IgD-negative memory B cell (primary cell): ENCODE measurements around the gene CABLES1. TPM values are rescaled to one million over a fixed set of nuclear protein-coding genes. Genes with fewer than 3 reads are reported as not detected.
"Not testable (repeated sequence)": the region's sequence is repeated elsewhere in the genome, so short reads cannot be mapped to it uniquely, and the experiment has no call there.

ENCODE experiments used
- H3K27ac Mint-ChIP-seq, 3 donors: one replicate each; pipeline ENCODE4 v1.8.0; 2020 to 2022; ENCODE audit warnings: mild to moderate bottlenecking in 3 of 3, mixed read lengths in 3 of 3, moderate library complexity in 1 of 3
- H3K27me3 Mint-ChIP-seq: one replicate; pipeline ENCODE4 v1.8.0; 2021; ENCODE audit warnings: mixed read lengths
- H3K36me3 Mint-ChIP-seq: one replicate; pipeline ENCODE4 v1.8.0; 2020; ENCODE audit warnings: mild to moderate bottlenecking, mixed read lengths
- H3K4me1 Mint-ChIP-seq, 3 donors: one replicate each; pipeline ENCODE4 v1.8.0; 2020 to 2022; ENCODE audit warnings: mixed read lengths in 3 of 3, mild to moderate bottlenecking in 1 of 3
- H3K4me3 Mint-ChIP-seq, 4 donors: one replicate each; pipeline ENCODE4 v1.8.0; 2020 to 2022; ENCODE audit warnings: mild to moderate bottlenecking in 4 of 4, mixed read lengths in 4 of 4, moderate library complexity in 3 of 4
- H3K9me3 Mint-ChIP-seq, 3 donors: one replicate each; pipeline ENCODE4 v1.8.0; 2020 to 2021; ENCODE audit warnings: mixed read lengths in 3 of 3, mild to moderate bottlenecking in 1 of 3
- polyA plus RNA-seq: library from polyadenylated mRNA; unstranded; fragments of 300-500 nt; fragmentation: Illumina TruSeq; gene quantifications from one replicate; pipeline ENCODE4 v1.2.3, GENCODE V29; 2021

CABLES1 gene
- polyA plus RNA-seq, 1 donor from 2014 or later, result 0.30 TPM

GRCh38 chr18:23143016-23143814 lies 7.9 kb downstream of the CABLES1 start:
- Mint-ChIP-seq H3K4me3 (no peak overlapping the region), H3K27me3 (peaks cover 19% of the 10 kb centered on the region), H3K27ac (no peak overlapping the region), H3K4me1 (peaks cover 0 to 5% (median 0%) of the 10 kb centered on the region in 3 donors), H3K9me3 (no peaks in the 10 kb centered on the region), H3K36me3 (no peaks in the 10 kb centered on the region)

- Mint-ChIP-seq H3K9me3 (no peaks in the 10 kb centered on the region), H3K27me3 (peaks cover 14% of the 10 kb centered on the region), H3K4me1 (peaks cover 0 to 5% (median 0%) of the 10 kb centered on the region in 3 donors), H3K27ac (peak overlapping the region in 1 of 3 donors; percentile 44), H3K36me3 (no peaks in the 10 kb centered on the region), H3K4me3 (no peak overlapping the region)
Observed at GRCh38 chr18:23143815-23144261, 8.6 kb downstream of the CABLES1 start.

GRCh38 chr18:23144640-23145039 lies 9.4 kb downstream of the CABLES1 start:
- H3K27ac Mint-ChIP-seq, result no peak overlapping the region
- H3K4me1 Mint-ChIP-seq, result peaks cover 0 to 5% (median 0%) of the 10 kb centered on the region in 3 donors
- H3K36me3 Mint-ChIP-seq, result no peaks in the 10 kb centered on the region
- H3K9me3 Mint-ChIP-seq, result no peaks in the 10 kb centered on the region
- no peak overlapping the region for H3K4me3 Mint-ChIP-seq
- peaks cover 10% of the 10 kb centered on the region for H3K27me3 Mint-ChIP-seq

- Mint-ChIP-seq H3K9me3 (no peaks in the 10 kb centered on the region), H3K4me3 (no peak overlapping the region), H3K4me1 (peaks cover 0 to 5% (median 0%) of the 10 kb centered on the region in 3 donors), H3K27me3 (peaks cover 10% of the 10 kb centered on the region), H3K36me3 (no peaks in the 10 kb centered on the region), H3K27ac (no peak overlapping the region)
Observed at GRCh38 chr18:23145621-23146020, 10.3 kb downstream of the CABLES1 start.

GRCh38 chr18:23146861-23147469 lies 11.7 kb downstream of the CABLES1 start:
- Mint-ChIP-seq H3K9me3 (no peaks in the 10 kb centered on the region), H3K4me1 (peaks cover 0 to 5% (median 0%) of the 10 kb centered on the region in 3 donors), H3K27me3 (peaks cover 6% of the 10 kb centered on the region), H3K36me3 (peaks cover 3% of the 10 kb centered on the region), H3K27ac (peak overlapping the region in 1 of 3 donors; percentile 14), H3K4me3 (no peak overlapping the region)

GRCh38 chr18:23148382-23148781 lies 13.1 kb downstream of the CABLES1 start:
- Mint-ChIP-seq H3K4me3 (no peak overlapping the region), H3K27me3 (peaks cover 9% of the 10 kb centered on the region), H3K4me1 (no peaks in the 10 kb centered on the region), H3K27ac (no peak overlapping the region), H3K9me3 (no peaks in the 10 kb centered on the region), H3K36me3 (peaks cover 3% of the 10 kb centered on the region)

GRCh38 chr18:23149570-23149969 lies 14.3 kb downstream of the CABLES1 start:
- Mint-ChIP-seq H3K4me3 (no peak overlapping the region), H3K27ac (no peak overlapping the region), H3K36me3 (peaks cover 3% of the 10 kb centered on the region), H3K27me3 (peaks cover 9% of the 10 kb centered on the region), H3K9me3 (no peaks in the 10 kb centered on the region), H3K4me1 (no peaks in the 10 kb centered on the region)

- peaks cover 5% of the 10 kb centered on the region for H3K27me3 Mint-ChIP-seq
- peak overlapping the region in 1 of 3 donors; percentile 41 for H3K27ac Mint-ChIP-seq
- peaks cover 3% of the 10 kb centered on the region for H3K36me3 Mint-ChIP-seq
- no peak overlapping the region for H3K4me3 Mint-ChIP-seq
- no peaks in the 10 kb centered on the region for H3K4me1 Mint-ChIP-seq
- H3K9me3 Mint-ChIP-seq, result no peaks in the 10 kb centered on the region
Observed at GRCh38 chr18:23151414-23152099, 16.3 kb downstream of the CABLES1 start.

GRCh38 chr18:23154030-23154429 lies 18.7 kb downstream of the CABLES1 start:
- Mint-ChIP-seq H3K27ac (no peak overlapping the region), H3K4me3 (no peak overlapping the region), H3K36me3 (peaks cover 3% of the 10 kb centered on the region), H3K4me1 (no peaks in the 10 kb centered on the region), H3K27me3 (peaks cover 5% of the 10 kb centered on the region), H3K9me3 (no peaks in the 10 kb centered on the region)

- H3K9me3 Mint-ChIP-seq, result no peaks in the 10 kb centered on the region
- no peaks in the 10 kb centered on the region for H3K4me1 Mint-ChIP-seq
- no peak overlapping the region for H3K4me3 Mint-ChIP-seq
- H3K27me3 Mint-ChIP-seq, result peaks cover 5% of the 10 kb centered on the region
- peaks cover 3% of the 10 kb centered on the region for H3K36me3 Mint-ChIP-seq
- no peak overlapping the region for H3K27ac Mint-ChIP-seq
Observed at GRCh38 chr18:23154823-23155500, 19.7 kb downstream of the CABLES1 start.

- Mint-ChIP-seq H3K36me3 (peaks cover 3% of the 10 kb centered on the region), H3K9me3 (no peaks in the 10 kb centered on the region), H3K4me3 (no peak overlapping the region), H3K27me3 (peaks cover 5% of the 10 kb centered on the region), H3K27ac (no peak overlapping the region), H3K4me1 (no peaks in the 10 kb centered on the region)
Observed at GRCh38 chr18:23155537-23155936, 20.3 kb downstream of the CABLES1 start.

GRCh38 chr18:23156134-23156533 lies 20.8 kb downstream of the CABLES1 start:
- H3K27ac Mint-ChIP-seq, result no peak overlapping the region
- no peaks in the 10 kb centered on the region for H3K4me1 Mint-ChIP-seq
- H3K27me3 Mint-ChIP-seq, result peaks cover 6% of the 10 kb centered on the region
- H3K4me3 Mint-ChIP-seq, result no peak overlapping the region
- peaks cover 3% of the 10 kb centered on the region for H3K36me3 Mint-ChIP-seq
- no peaks in the 10 kb centered on the region for H3K9me3 Mint-ChIP-seq

- H3K27me3 Mint-ChIP-seq, result peaks cover 8% of the 10 kb centered on the region
- no peak overlapping the region for H3K4me3 Mint-ChIP-seq
- no peaks in the 10 kb centered on the region for H3K36me3 Mint-ChIP-seq
- H3K4me1 Mint-ChIP-seq, result no peaks in the 10 kb centered on the region
- H3K27ac Mint-ChIP-seq, result no peak overlapping the region
- no peaks in the 10 kb centered on the region for H3K9me3 Mint-ChIP-seq
Observed at GRCh38 chr18:23158058-23158457, 22.8 kb downstream of the CABLES1 start.

GRCh38 chr18:23158884-23159283 lies 23.6 kb downstream of the CABLES1 start:
- H3K4me3 Mint-ChIP-seq, H3K27ac Mint-ChIP-seq, H3K36me3 Mint-ChIP-seq, H3K4me1 Mint-ChIP-seq, H3K9me3 Mint-ChIP-seq, H3K27me3 Mint-ChIP-seq: not testable (repeated sequence)

- no peak overlapping the region for H3K27ac Mint-ChIP-seq
- H3K4me1 Mint-ChIP-seq, result no peaks in the 10 kb centered on the region
- peaks cover 8% of the 10 kb centered on the region for H3K27me3 Mint-ChIP-seq
- no peaks in the 10 kb centered on the region for H3K9me3 Mint-ChIP-seq
- H3K36me3 Mint-ChIP-seq, result no peaks in the 10 kb centered on the region
- no peak overlapping the region for H3K4me3 Mint-ChIP-seq
Observed at GRCh38 chr18:23159344-23159743, 24.1 kb downstream of the CABLES1 start.
